Superior temporal gyrus (tissue), 1 donor: ENCODE results near the gene UPK2.

Experiments
- DNase-seq: peaks from one replicate; pipeline ENCODE4 v3.0.0-alpha.2; 2016; ENCODE audit errors: extremely low spot score

The UPK2 gene

GRCh38 chr11:118956094-118956846 is at the start of gene UPK2:
UPK2 (plus strand) TSS chr11:118956298; CDS start chr11:118956351, 53 bp downstream.
- peak; percentile 94 for DNase-seq

GRCh38 chr11:118907051-118908042 is 48.8 kb upstream of the UPK2 start:
- peak; percentile 95 for DNase-seq

GRCh38 chr11:118908264-118908663 is 47.8 kb upstream of the UPK2 start:
- no peak for DNase-seq

- DNase-seq = peak; percentile 49
Observed at GRCh38 chr11:118908901-118909618, 47.0 kb upstream of the UPK2 start.

- DNase-seq = no peak
Observed at GRCh38 chr11:118909619-118910308, 46.3 kb upstream of the UPK2 start.

- DNase-seq = peak; percentile 36
Observed at GRCh38 chr11:118910309-118911112, 45.6 kb upstream of the UPK2 start.

- peak; percentile 13 for DNase-seq
Observed at GRCh38 chr11:118911113-118911879, 44.8 kb upstream of the UPK2 start.

GRCh38 chr11:118911880-118912741 is 44.0 kb upstream of the UPK2 start:
- peak; percentile 38 for DNase-seq

- DNase-seq = peak; percentile 10
Observed at GRCh38 chr11:118912742-118913410, 43.2 kb upstream of the UPK2 start.

- peak; percentile 45 for DNase-seq
Observed at GRCh38 chr11:118913411-118914125, 42.5 kb upstream of the UPK2 start.

- DNase-seq = peak; percentile 64
Observed at GRCh38 chr11:118914178-118914918, 41.8 kb upstream of the UPK2 start.

GRCh38 chr11:118914987-118915386 is 41.1 kb upstream of the UPK2 start:
- no peak for DNase-seq

GRCh38 chr11:118915396-118915795 is 40.7 kb upstream of the UPK2 start:
- no peak for DNase-seq

- DNase-seq = no peak
Observed at GRCh38 chr11:118915941-118916841, 39.9 kb upstream of the UPK2 start.

- no peak for DNase-seq
Observed at GRCh38 chr11:118916842-118917388, 39.2 kb upstream of the UPK2 start.
